Measurements from ENCODE around the gene SCML2.
"Not testable (repeated sequence)": the region's sequence is repeated elsewhere in the genome, so short reads cannot be mapped to it uniquely, and the experiment has no call there.

SCML2 gene

GRCh38 chrX:18389966-18390365 is 35.5 kb upstream of the SCML2 start:
- Histone ChIP-seq H4K12ac (ENCODE audit: low read depth, low read length) (no peak overlapping the region), H3K4me1 (ENCODE audit: control insufficient read depth in 1 of 2, insufficient read depth in 2 of 2, low read length in 2 of 2) (no peaks in the 10 kb centered on the region), H2AFZ (ENCODE audit: insufficient read depth, low read length, poor library complexity) (no peak overlapping the region), H3K4me2 (ENCODE audit: low read length) (no peak overlapping the region), H3K27me3 (ENCODE audit: insufficient read depth, low read length) (no peaks in the 10 kb centered on the region), H4K91ac (ENCODE audit: low read depth, low read length) (no peak overlapping the region), H2AK5ac (ENCODE audit: low read length) (no peak overlapping the region), H2BK12ac (ENCODE audit: low read length) (no peak overlapping the region), H3K18ac (ENCODE audit: low read length) (no peak overlapping the region), H4K8ac (ENCODE audit: low read depth, low read length) (no peak overlapping the region), H2BK5ac (ENCODE audit: low read depth, low read length, poor library complexity) (no peak overlapping the region), H3K4ac (ENCODE audit: low read depth, low read length) (no peak overlapping the region), H3K9me3 (ENCODE audit: insufficient read depth, low read depth, low read length) (no peaks in the 10 kb centered on the region), H3K14ac (ENCODE audit: low read length) (no peak overlapping the region), H3K9ac (ENCODE audit: low read length) (no peak overlapping the region), H3K23ac (ENCODE audit: low read length) (no peak overlapping the region), H3K4me3 (ENCODE audit: low read depth, low read length) (no peak overlapping the region), H3K36me3 (ENCODE audit: control insufficient read depth in 1 of 2, insufficient read depth in 2 of 2, low read length in 2 of 2) (no peaks in the 10 kb centered on the region), H3K27ac (ENCODE audit: low read depth, low read length) (no peak overlapping the region), H2BK120ac (ENCODE audit: insufficient read depth, low read length, poor library complexity) (no peak overlapping the region), H3K79me2 (ENCODE audit: control insufficient read depth, insufficient read depth, low read length, poor library complexity) (no peaks in the 10 kb centered on the region), H3K79me1 (ENCODE audit: low read length) (no peaks in the 10 kb centered on the region)
- DNase-seq, result no peak
- no CpG with 5 or more reads among the region's 3 CpGs for WGBS (ENCODE audit: extremely low coverage, insufficient coverage, insufficient read length)

DNA sequence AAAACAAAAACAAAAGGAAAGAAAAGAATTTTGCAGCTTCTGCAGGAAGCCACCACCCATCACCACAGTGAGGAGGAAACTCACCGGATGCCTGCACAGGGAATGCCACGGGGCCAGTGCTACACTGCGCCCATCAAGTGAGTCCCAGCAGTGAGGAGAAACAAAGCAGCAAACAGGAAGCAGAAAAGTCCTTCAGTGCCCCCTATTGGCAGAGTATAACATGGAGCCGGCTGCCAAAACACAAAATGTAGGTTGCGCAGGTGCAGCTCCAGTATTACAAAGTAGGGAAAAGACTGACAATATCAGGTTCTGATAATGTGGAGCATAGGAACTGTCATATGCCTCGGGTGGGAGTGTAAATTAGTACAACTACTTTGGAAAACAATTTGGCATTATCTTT is 23.3 kb upstream of the SCML2 start:
- Histone ChIP-seq H3K9ac (ENCODE audit: low read length) (no peak overlapping the region), H4K91ac (ENCODE audit: low read depth, low read length) (no peak overlapping the region), H2BK5ac (ENCODE audit: low read depth, low read length, poor library complexity) (no peak overlapping the region), H3K36me3 (ENCODE audit: control insufficient read depth in 1 of 2, insufficient read depth in 2 of 2, low read length in 2 of 2) (no peaks in the 10 kb centered on the region), H2BK120ac (ENCODE audit: insufficient read depth, low read length, poor library complexity) (no peak overlapping the region), H3K79me2 (ENCODE audit: control insufficient read depth, insufficient read depth, low read length, poor library complexity) (no peaks in the 10 kb centered on the region), H3K4me3 (ENCODE audit: low read depth, low read length) (no peak overlapping the region), H2AK5ac (ENCODE audit: low read length) (no peak overlapping the region), H3K27me3 (ENCODE audit: insufficient read depth, low read length) (no peaks in the 10 kb centered on the region), H3K18ac (ENCODE audit: low read length) (no peak overlapping the region), H3K79me1 (ENCODE audit: low read length) (no peaks in the 10 kb centered on the region), H2AFZ (ENCODE audit: insufficient read depth, low read length, poor library complexity) (no peak overlapping the region), H4K8ac (ENCODE audit: low read depth, low read length) (no peak overlapping the region), H3K14ac (ENCODE audit: low read length) (no peak overlapping the region), H3K4ac (ENCODE audit: low read depth, low read length) (no peak overlapping the region), H2BK12ac (ENCODE audit: low read length) (no peak overlapping the region), H3K9me3 (ENCODE audit: insufficient read depth, low read depth, low read length) (no peaks in the 10 kb centered on the region), H3K27ac (ENCODE audit: low read depth, low read length) (no peak overlapping the region), H4K12ac (ENCODE audit: low read depth, low read length) (no peak overlapping the region), H3K23ac (ENCODE audit: low read length) (no peak overlapping the region), H3K4me1 (ENCODE audit: control insufficient read depth in 1 of 2, insufficient read depth in 2 of 2, low read length in 2 of 2) (no peaks in the 10 kb centered on the region), H3K4me2 (ENCODE audit: low read length) (no peak overlapping the region)
- peak in 1 of 2 donors; percentile 29 for DNase-seq
- WGBS (ENCODE audit: extremely low coverage, insufficient coverage, insufficient read length), result no CpG with 5 or more reads among the region's 6 CpGs

DNA sequence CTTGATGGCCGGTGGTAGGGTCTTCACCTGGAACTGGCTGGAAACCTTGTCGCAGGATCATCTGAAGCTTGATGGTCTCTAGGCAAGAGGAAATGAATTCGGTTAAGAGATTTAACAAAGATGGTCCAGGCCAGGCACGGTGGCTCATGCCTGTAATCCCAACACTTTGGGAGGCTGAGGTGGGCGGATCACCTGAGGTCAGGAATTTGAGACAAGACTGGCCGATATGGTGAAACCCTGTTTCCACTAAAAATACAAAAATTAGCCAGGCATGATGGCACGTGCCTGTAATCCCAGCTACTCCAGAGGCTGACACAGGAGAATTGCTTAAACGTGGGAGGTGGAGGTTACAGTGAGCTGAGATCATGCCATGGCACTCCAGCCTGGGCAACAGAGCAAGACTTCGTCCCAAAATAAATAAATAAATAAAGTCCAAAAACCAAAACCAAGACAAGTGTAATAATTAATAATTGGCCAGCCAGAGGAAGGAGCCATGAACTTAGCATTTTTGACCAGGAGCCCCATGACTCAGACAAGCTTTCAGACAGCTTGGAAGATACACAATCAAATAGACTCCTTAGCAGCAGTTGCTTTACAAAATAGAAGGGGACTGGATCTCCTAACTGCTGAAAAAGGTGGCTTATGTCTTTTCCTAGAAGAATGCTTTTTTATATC is 20.8 kb upstream of the SCML2 start:
- not testable (repeated sequence) for H3K4me1 ChIP-seq (ENCODE audit: control insufficient read depth in 1 of 2, insufficient read depth in 2 of 2, low read length in 2 of 2); H3K9me3 ChIP-seq (ENCODE audit: insufficient read depth, low read depth, low read length); H3K4me2 ChIP-seq (ENCODE audit: low read length); H3K79me1 ChIP-seq (ENCODE audit: low read length); H2BK120ac ChIP-seq (ENCODE audit: insufficient read depth, low read length, poor library complexity); H2AFZ ChIP-seq (ENCODE audit: insufficient read depth, low read length, poor library complexity); H3K79me2 ChIP-seq (ENCODE audit: control insufficient read depth, insufficient read depth, low read length, poor library complexity); DNase-seq; H3K9ac ChIP-seq (ENCODE audit: low read length); H4K12ac ChIP-seq (ENCODE audit: low read depth, low read length); H2BK5ac ChIP-seq (ENCODE audit: low read depth, low read length, poor library complexity); H3K4ac ChIP-seq (ENCODE audit: low read depth, low read length); H3K27ac ChIP-seq (ENCODE audit: low read depth, low read length); H3K4me3 ChIP-seq (ENCODE audit: low read depth, low read length); H4K91ac ChIP-seq (ENCODE audit: low read depth, low read length); H3K36me3 ChIP-seq (ENCODE audit: control insufficient read depth in 1 of 2, insufficient read depth in 2 of 2, low read length in 2 of 2); H3K14ac ChIP-seq (ENCODE audit: low read length); H3K27me3 ChIP-seq (ENCODE audit: insufficient read depth, low read length); H4K8ac ChIP-seq (ENCODE audit: low read depth, low read length); H2BK12ac ChIP-seq (ENCODE audit: low read length); H3K18ac ChIP-seq (ENCODE audit: low read length); H3K23ac ChIP-seq (ENCODE audit: low read length); H2AK5ac ChIP-seq (ENCODE audit: low read length)
- no CpG with 5 or more reads among the region's 9 CpGs for WGBS (ENCODE audit: extremely low coverage, insufficient coverage, insufficient read length)

GRCh38 chrX:18369096-18369495 is 14.6 kb upstream of the SCML2 start:
- not testable (repeated sequence) for H4K8ac ChIP-seq (ENCODE audit: low read depth, low read length); H2AK5ac ChIP-seq (ENCODE audit: low read length); H2BK12ac ChIP-seq (ENCODE audit: low read length); H3K4me2 ChIP-seq (ENCODE audit: low read length); H2BK120ac ChIP-seq (ENCODE audit: insufficient read depth, low read length, poor library complexity); H3K4ac ChIP-seq (ENCODE audit: low read depth, low read length); H3K27me3 ChIP-seq (ENCODE audit: insufficient read depth, low read length); H3K79me2 ChIP-seq (ENCODE audit: control insufficient read depth, insufficient read depth, low read length, poor library complexity); H3K36me3 ChIP-seq (ENCODE audit: control insufficient read depth in 1 of 2, insufficient read depth in 2 of 2, low read length in 2 of 2); H2BK5ac ChIP-seq (ENCODE audit: low read depth, low read length, poor library complexity); DNase-seq; H4K12ac ChIP-seq (ENCODE audit: low read depth, low read length); H3K27ac ChIP-seq (ENCODE audit: low read depth, low read length); H3K9me3 ChIP-seq (ENCODE audit: insufficient read depth, low read depth, low read length); H3K23ac ChIP-seq (ENCODE audit: low read length); H3K9ac ChIP-seq (ENCODE audit: low read length); H3K79me1 ChIP-seq (ENCODE audit: low read length); H3K18ac ChIP-seq (ENCODE audit: low read length); H3K4me3 ChIP-seq (ENCODE audit: low read depth, low read length); H3K14ac ChIP-seq (ENCODE audit: low read length); H3K4me1 ChIP-seq (ENCODE audit: control insufficient read depth in 1 of 2, insufficient read depth in 2 of 2, low read length in 2 of 2); H4K91ac ChIP-seq (ENCODE audit: low read depth, low read length); H2AFZ ChIP-seq (ENCODE audit: insufficient read depth, low read length, poor library complexity)
- WGBS (ENCODE audit: extremely low coverage, insufficient coverage, insufficient read length), result no CpG with 5 or more reads among the region's 5 CpGs

Data from trophoblast cell (in vitro differentiated cells and primary cell).